ENCODE measurements around the gene BHLHE40. TPM values are rescaled to one million over a fixed set of nuclear protein-coding genes. Genes with fewer than 3 reads are reported as not detected.

The BHLHE40 gene
- total and polyA plus RNA-seq, 2 experiments from 2014 or later = 1.7 to 2.2 TPM

DNA sequence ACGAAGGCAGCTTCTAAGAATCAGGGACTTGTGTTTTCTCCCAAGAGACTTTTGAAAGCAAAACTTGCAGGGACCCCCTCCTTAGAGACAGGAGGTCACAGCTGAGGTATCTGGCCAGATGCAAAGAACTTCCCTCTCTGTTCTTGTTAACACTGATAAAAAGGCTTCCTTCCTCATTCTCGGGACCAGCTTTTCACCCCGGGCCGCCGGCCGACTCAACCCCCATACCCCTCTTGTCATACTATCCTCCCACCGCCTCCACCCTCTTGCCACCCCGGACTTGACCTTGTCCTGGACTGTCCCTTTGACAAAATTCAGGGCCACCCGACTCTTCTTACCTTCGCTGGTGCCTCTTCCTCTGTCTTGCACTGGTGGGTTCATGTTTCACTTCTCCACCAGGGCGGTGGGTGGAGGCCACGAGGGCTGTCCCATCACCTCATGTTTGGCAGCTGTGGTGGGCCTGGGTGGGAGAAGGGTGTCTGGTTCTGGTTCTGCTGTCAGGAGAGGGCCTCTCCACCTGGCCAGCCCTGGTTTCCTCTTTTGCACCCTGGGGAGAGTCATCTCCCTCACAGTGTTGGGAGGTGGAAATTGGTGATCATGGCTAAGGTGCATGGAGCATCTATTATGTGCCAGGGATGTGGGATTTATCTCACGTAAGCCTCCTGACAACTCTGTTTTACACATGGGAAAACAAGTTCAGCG lies 32.5 kb downstream of the BHLHE40 start:
- H3K4me2 ChIP-seq = no peak overlapping the region
- Mint-ChIP-seq H3K27me3 (ENCODE audit: insufficient read depth, low read depth, poor library complexity) (peaks cover 11% of the 10 kb centered on the region), H3K4me3 (no peak overlapping the region), H3K9me3 (no peaks in the 10 kb centered on the region), H3K27ac (no peak overlapping the region), H3K4me1 (peaks cover 10% of the 10 kb centered on the region), H3K36me3 (ENCODE audit: low read depth) (no peaks in the 10 kb centered on the region)
- TF ChIP-seq, protein P1, sequence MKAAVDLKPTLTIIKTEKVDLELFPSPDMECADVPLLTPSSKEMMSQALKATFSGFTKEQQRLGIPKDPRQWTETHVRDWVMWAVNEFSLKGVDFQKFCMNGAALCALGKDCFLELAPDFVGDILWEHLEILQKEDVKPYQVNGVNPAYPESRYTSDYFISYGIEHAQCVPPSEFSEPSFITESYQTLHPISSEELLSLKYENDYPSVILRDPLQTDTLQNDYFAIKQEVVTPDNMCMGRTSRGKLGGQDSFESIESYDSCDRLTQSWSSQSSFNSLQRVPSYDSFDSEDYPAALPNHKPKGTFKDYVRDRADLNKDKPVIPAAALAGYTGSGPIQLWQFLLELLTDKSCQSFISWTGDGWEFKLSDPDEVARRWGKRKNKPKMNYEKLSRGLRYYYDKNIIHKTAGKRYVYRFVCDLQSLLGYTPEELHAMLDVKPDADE (IDR thresholded peaks at IDR 0.05) = no peak
- H3K9me2 ChIP-seq (ENCODE audit: insufficient read depth) = no peaks in the 10 kb centered on the region
- H3K36me3 ChIP-seq (ENCODE audit: insufficient read depth) = no peaks in the 10 kb centered on the region
- no peak overlapping the region for H3K4me3 ChIP-seq
- H3F3A ChIP-seq (replicated peaks; ENCODE audit: low read depth) = no peaks in the 10 kb centered on the region
- H4K20me1 ChIP-seq (replicated peaks; ENCODE audit: insufficient read depth) = no peaks in the 10 kb centered on the region
- H2AFZ ChIP-seq = no peak overlapping the region
- no peaks in the 10 kb centered on the region for H3K79me2 ChIP-seq (replicated peaks; ENCODE audit: insufficient read depth)
- H3K27ac ChIP-seq (ENCODE audit: low read depth) = no peak overlapping the region
- DNase-seq (ENCODE audit: low spot score) (no peak), ATAC-seq (no peak; the same call in 2 of the 3 replicates)
- H3K4me1 ChIP-seq (ENCODE audit: insufficient read depth) = no peaks in the 10 kb centered on the region
- H3K27me3 ChIP-seq (ENCODE audit: insufficient read depth) = no peaks in the 10 kb centered on the region

DNA sequence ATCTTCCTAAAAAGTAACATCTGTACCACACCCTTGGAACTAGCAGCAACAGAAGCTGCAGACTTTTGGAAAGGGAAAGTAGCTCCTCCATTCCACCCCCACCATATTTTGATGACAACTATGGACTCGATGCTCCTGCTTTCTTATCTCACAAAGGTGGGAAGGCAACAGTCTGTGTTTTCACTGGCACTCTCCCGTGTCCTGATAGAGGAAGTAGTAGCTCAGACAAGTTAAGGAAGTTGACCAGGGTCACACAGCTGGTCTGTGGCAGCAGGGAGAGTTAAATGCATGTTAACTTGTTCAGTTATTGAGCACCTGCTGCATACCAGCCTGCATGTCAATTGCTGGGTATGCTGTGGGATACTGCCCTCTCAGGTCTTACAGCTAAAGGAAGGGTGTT lies 33.1 kb downstream of the BHLHE40 start:
- Mint-ChIP-seq H3K36me3 (ENCODE audit: low read depth) (no peaks in the 10 kb centered on the region), H3K27ac (no peak overlapping the region), H3K4me1 (peaks cover 10% of the 10 kb centered on the region), H3K4me3 (no peak overlapping the region), H3K9me3 (no peaks in the 10 kb centered on the region), H3K27me3 (ENCODE audit: insufficient read depth, low read depth, poor library complexity) (peaks cover 8% of the 10 kb centered on the region)
- Histone ChIP-seq H3K9me2 (ENCODE audit: insufficient read depth) (no peaks in the 10 kb centered on the region), H2AFZ (no peak overlapping the region), H3K4me1 (ENCODE audit: insufficient read depth) (no peaks in the 10 kb centered on the region), H3K27ac (ENCODE audit: low read depth) (no peak overlapping the region), H3K4me2 (no peak overlapping the region), H4K20me1 (replicated peaks; ENCODE audit: insufficient read depth) (no peaks in the 10 kb centered on the region), H3K36me3 (ENCODE audit: insufficient read depth) (no peaks in the 10 kb centered on the region), H3K27me3 (ENCODE audit: insufficient read depth) (no peaks in the 10 kb centered on the region), H3K79me2 (replicated peaks; ENCODE audit: insufficient read depth) (no peaks in the 10 kb centered on the region), H3K4me3 (no peak overlapping the region), H3F3A (replicated peaks; ENCODE audit: low read depth) (no peaks in the 10 kb centered on the region)
- DNase-seq (ENCODE audit: low spot score) (no peak), ATAC-seq (no peak)
- TF ChIP-seq CREB1 (CRISPR knock-in tag; IDR thresholded peaks at IDR 0.05; ENCODE audit: low read depth) = no peak
- TF ChIP-seq NANOG (IDR thresholded peaks at IDR 0.05; ENCODE audit: borderline replicate concordance) = no peak
- no peak for TF ChIP-seq ZNF114 (CRISPR knock-in tag; IDR thresholded peaks at IDR 0.05)
- TF ChIP-seq, protein P1 (IDR thresholded peaks at IDR 0.05) = no peak
- TF ChIP-seq JUNB (IDR thresholded peaks at IDR 0.05; ENCODE audit: unreplicated experiment) = no peak
- TF ChIP-seq EZH2 (IDR thresholded peaks at IDR 0.05; ENCODE audit: low read depth, unreplicated experiment) = no peak
